HL-60 (cell line): ENCODE measurements around the gene MYMX.

Source experiments
- DNase-seq, 2 experiments: peaks; one replicate each; pipeline ENCODE4 v3.0.0-alpha.2; 2010 to 2020; ENCODE audit warnings: low read depth in 1 of 2, low spot score in 1 of 2
- H3K27ac ChIP-seq: fragments of 250-450 bp; sonication (Bioruptor Pico); replicated peaks from 2 replicates; pipeline ENCODE4 v1.5.1; 2020; ENCODE audit warnings: mild to moderate bottlenecking, moderate library complexity
- H3K27me3 ChIP-seq: fragments of 250-450 bp; sonication (Bioruptor Pico); 2 replicates; pipeline ENCODE4 v1.5.1; 2021; ENCODE audit warnings: mild to moderate bottlenecking, moderate library complexity; ENCODE audit not compliant: insufficient read depth, poor library complexity, severe bottlenecking
- H3K4me3 ChIP-seq: replicated peaks from 2 replicates; pipeline ENCODE4 v1.5.1; 2011; ENCODE audit warnings: mild to moderate bottlenecking, control low read depth, low read length; ENCODE audit not compliant: insufficient read depth
- CTCF ChIP-seq: IDR thresholded peaks from one replicate; pipeline ENCODE4 v1.5.1; 2011; ENCODE audit warnings: low read length, control low read depth, inconsistent platforms; ENCODE audit not compliant: insufficient read depth
- GABPA ChIP-seq: IDR thresholded peaks from 2 replicates; pipeline ENCODE4 v1.6.1; 2012; ENCODE audit warnings: low read depth
- POLR2AphosphoS5 ChIP-seq: IDR thresholded peaks from 2 replicates; pipeline ENCODE4 v1.6.1; 2012; ENCODE audit warnings: low read depth
- REST ChIP-seq: IDR thresholded peaks from 2 replicates; pipeline ENCODE4 v1.6.1; 2012; ENCODE audit warnings: low read depth; ENCODE audit not compliant: insufficient replicate concordance
- SPI1 ChIP-seq: IDR thresholded peaks from 2 replicates; pipeline ENCODE4 v1.6.1; 2012; ENCODE audit warnings: low read depth, mild to moderate bottlenecking, borderline replicate concordance

MYMX gene

GRCh38 chr6:44225579-44226325, 9.0 kb downstream of the MYMX start:
- H3K27me3 ChIP-seq, result no peaks in the 10 kb centered on the region
- peak overlapping the region; percentile 78 for H3K4me3 ChIP-seq
- peak in 1 of 2 experiments; percentile 71 for DNase-seq
- H3K27ac ChIP-seq, result peak overlapping the region; percentile 86
- peak; percentile 65 for TF ChIP-seq POLR2AphosphoS5
- no peak for TF ChIP-seq CTCF

GRCh38 chr6:44226368-44227147, 9.8 kb downstream of the MYMX start:
- DNase-seq, result peak in 1 of 2 experiments; percentile 53
- no peaks in the 10 kb centered on the region for H3K27me3 ChIP-seq
- peak overlapping the region; percentile 86 for H3K27ac ChIP-seq
- H3K4me3 ChIP-seq, result peak overlapping the region; percentile 78
- TF ChIP-seq SPI1 (peak; percentile 96), CTCF (no peak), GABPA (no peak)

GRCh38 chr6:44227148-44227793, 10.5 kb downstream of the MYMX start:
- DNase-seq, result no peak
- Histone ChIP-seq H3K27me3 (no peaks in the 10 kb centered on the region), H3K4me3 (no peak overlapping the region), H3K27ac (peak overlapping the region; percentile 86)
- TF ChIP-seq CTCF (no peak), SPI1 (no peak), GABPA (no peak), REST (no peak), POLR2AphosphoS5 (no peak)

- TF ChIP-seq CTCF (no peak), SPI1 (no peak), REST (no peak), POLR2AphosphoS5 (no peak), GABPA (no peak)
- DNase-seq, result no peak
- no peak overlapping the region for H3K4me3 ChIP-seq
- H3K27ac ChIP-seq, result peak overlapping the region; percentile 86; the same call in 1 of the 2 replicates
- no peaks in the 10 kb centered on the region for H3K27me3 ChIP-seq
Measured at GRCh38 chr6:44228031-44228430, 11.3 kb downstream of the MYMX start.
